Measurements from ENCODE around the gene SMCO4. TPM values are rescaled to one million over a fixed set of nuclear protein-coding genes. Genes with fewer than 3 reads are reported as not detected.

Gene SMCO4
- total RNA-seq, 2 experiments from 2014 or later: 36.1 to 44.1 TPM

DNA sequence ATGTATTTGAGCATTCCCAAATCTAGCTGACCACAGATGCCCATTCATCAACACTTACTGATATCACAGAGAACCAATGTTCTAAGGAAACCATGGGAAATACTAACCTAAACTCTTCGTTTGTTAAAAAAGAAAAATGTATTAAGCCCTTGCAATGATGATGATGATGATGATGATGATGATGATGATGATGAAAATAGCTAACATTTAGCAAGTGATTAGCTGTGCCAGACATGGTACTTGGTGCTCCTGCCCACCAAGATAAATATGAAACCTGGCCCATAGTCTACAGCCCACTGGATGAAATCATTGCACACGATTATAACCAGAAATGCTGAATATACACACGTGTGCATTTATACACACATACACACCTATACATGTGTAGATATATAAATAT, 37.5 kb downstream of the SMCO4 start:
- H3K4me3 ChIP-seq (ENCODE audit: low read depth, low read length, poor library complexity, severe bottlenecking): no peak overlapping the region
- H3K36me3 ChIP-seq (ENCODE audit: insufficient read depth, low read length): peaks cover 26% of the 10 kb centered on the region
- H3K79me2 ChIP-seq (ENCODE audit: insufficient read depth, low read depth, low read length): no peaks in the 10 kb centered on the region
- DNase-seq (ENCODE audit: low spot score): no peak
- BruUV-seq (replicated peaks): no TSS peak
- H3K4me2 ChIP-seq (ENCODE audit: low read length): no peak overlapping the region
- no peak for TF ChIP-seq EZH2phosphoT487 (IDR thresholded peaks at IDR 0.05; ENCODE audit: borderline replicate concordance, low read depth, low read length)
- TF ChIP-seq, protein P1, sequence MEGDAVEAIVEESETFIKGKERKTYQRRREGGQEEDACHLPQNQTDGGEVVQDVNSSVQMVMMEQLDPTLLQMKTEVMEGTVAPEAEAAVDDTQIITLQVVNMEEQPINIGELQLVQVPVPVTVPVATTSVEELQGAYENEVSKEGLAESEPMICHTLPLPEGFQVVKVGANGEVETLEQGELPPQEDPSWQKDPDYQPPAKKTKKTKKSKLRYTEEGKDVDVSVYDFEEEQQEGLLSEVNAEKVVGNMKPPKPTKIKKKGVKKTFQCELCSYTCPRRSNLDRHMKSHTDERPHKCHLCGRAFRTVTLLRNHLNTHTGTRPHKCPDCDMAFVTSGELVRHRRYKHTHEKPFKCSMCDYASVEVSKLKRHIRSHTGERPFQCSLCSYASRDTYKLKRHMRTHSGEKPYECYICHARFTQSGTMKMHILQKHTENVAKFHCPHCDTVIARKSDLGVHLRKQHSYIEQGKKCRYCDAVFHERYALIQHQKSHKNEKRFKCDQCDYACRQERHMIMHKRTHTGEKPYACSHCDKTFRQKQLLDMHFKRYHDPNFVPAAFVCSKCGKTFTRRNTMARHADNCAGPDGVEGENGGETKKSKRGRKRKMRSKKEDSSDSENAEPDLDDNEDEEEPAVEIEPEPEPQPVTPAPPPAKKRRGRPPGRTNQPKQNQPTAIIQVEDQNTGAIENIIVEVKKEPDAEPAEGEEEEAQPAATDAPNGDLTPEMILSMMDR (conservative IDR thresholded peaks at IDR 0.05; ENCODE audit: low read length): no peak
- intact Hi-C loops (cut with micrococcal nuclease; ENCODE audit: unreplicated experiment): no loop called here
- H3K9me2 ChIP-seq (ENCODE audit: insufficient read depth, low read length): no peaks in the 10 kb centered on the region
- H4K20me1 ChIP-seq (ENCODE audit: insufficient read depth, low read length): no peaks in the 10 kb centered on the region
- POLR2A ChIA-PET: no interaction called here
- H2AFZ ChIP-seq (ENCODE audit: low read length): no peak overlapping the region
- peaks cover 8% of the 10 kb centered on the region; the same call in 1 of the 2 replicates for H3K9me3 ChIP-seq (ENCODE audit: low read length)
- CTCF ChIA-PET (ENCODE audit: unreplicated experiment): no interaction called here
- no peaks in the 10 kb centered on the region for H3K4me1 ChIP-seq (ENCODE audit: insufficient read depth, low read length, poor library complexity, severe bottlenecking)
- H3K27ac ChIP-seq (ENCODE audit: low read depth, low read length, poor library complexity, severe bottlenecking): no peak overlapping the region

DNA sequence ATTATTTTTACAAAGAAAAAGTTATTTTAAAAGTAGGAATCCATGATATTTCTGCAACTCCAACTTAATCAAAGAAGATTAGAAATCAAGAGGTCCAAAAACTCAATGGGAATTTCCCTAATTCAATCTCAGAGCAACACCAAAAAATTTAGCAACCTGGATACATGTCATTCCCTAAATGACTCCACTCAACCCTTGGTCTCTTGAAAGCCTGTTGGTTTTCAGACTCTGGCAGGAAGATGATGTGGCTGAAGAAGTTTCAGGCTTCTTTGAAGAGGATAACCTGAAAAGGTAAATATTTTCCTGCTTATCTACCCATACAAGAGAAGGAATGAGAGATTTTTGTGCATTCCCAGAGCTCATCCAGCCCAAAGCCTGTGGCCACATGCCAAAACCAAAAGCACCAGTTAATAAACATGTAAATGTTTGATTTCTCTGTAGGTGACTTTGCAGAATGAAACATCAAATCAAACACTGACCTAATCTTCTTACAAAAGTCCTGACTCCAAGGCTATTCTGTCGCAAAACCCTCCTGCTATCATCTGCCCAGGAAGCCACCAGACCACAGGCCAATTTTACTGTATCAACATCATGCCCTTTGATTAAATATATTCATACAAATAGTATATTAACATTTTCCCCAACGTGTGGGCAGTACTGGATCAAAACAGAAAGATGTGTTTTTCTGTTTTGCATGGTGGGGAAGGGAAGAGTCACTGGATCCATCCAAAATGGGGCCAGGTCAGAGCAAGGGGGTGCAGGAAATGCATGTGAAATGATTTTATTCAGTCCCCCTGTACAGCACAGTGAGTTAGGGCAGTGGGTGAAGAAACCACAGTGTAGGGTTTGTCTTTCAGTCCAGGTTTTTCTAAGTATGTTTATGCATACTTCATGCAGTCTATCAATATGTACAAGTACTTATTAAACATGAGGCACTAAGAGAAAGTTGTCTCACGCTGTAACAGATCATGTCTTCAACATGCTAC, 38.8 kb downstream of the SMCO4 start:
- DNase-seq (ENCODE audit: low spot score): no peak
- BruUV-seq (replicated peaks): no TSS peak
- no peak overlapping the region for H3K4me2 ChIP-seq (ENCODE audit: low read length)
- peaks cover 8% of the 10 kb centered on the region; the same call in 1 of the 2 replicates for H3K9me3 ChIP-seq (ENCODE audit: low read length)
- no peak overlapping the region for H3K4me3 ChIP-seq (ENCODE audit: low read depth, low read length, poor library complexity, severe bottlenecking)
- ChIA-PET POLR2A (interaction anchor here (0.7 kb wide), 1 partner anchor 317 kb away, joined by 3 read pairs; no protein-coding TSS in a partner anchor), CTCF (ENCODE audit: unreplicated experiment) (no interaction called here)
- H3K4me1 ChIP-seq (ENCODE audit: insufficient read depth, low read length, poor library complexity, severe bottlenecking): no peaks in the 10 kb centered on the region
- no peaks in the 10 kb centered on the region for H3K79me2 ChIP-seq (ENCODE audit: insufficient read depth, low read depth, low read length)
- no peak overlapping the region for H2AFZ ChIP-seq (ENCODE audit: low read length)
- TF ChIP-seq, protein P1 (conservative IDR thresholded peaks at IDR 0.05; ENCODE audit: low read length): no peak
- TF ChIP-seq EZH2phosphoT487 (IDR thresholded peaks at IDR 0.05; ENCODE audit: borderline replicate concordance, low read depth, low read length): no peak
- H3K27ac ChIP-seq (ENCODE audit: low read depth, low read length, poor library complexity, severe bottlenecking): no peak overlapping the region
- no peaks in the 10 kb centered on the region for H3K9me2 ChIP-seq (ENCODE audit: insufficient read depth, low read length)
- intact Hi-C loops (cut with micrococcal nuclease; ENCODE audit: unreplicated experiment): no loop called here
- H3K36me3 ChIP-seq (ENCODE audit: insufficient read depth, low read length): peaks cover 26% of the 10 kb centered on the region
- no peaks in the 10 kb centered on the region for H4K20me1 ChIP-seq (ENCODE audit: insufficient read depth, low read length)

DNA sequence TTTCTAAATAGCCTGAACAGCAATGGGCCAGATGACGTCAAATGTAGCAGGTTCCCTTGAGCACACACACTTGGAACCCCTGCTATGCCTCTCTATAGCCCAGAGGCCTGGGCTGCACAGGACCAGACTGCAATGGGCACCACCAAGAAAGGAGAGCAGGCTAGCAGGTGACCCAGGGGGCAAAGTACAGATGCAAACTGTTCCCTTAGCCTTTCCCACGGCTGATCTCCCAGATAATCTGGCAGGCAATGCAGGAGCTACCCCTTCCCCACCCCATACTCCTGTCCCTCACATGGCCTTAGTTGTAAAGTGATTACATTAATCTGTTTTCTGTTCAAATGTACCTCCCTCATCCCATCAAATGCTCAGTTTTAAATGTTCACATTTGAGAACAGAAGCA, 41.3 kb downstream of the SMCO4 start:
- TF ChIP-seq EZH2phosphoT487 (IDR thresholded peaks at IDR 0.05; ENCODE audit: borderline replicate concordance, low read depth, low read length): no peak
- TF ChIP-seq, protein P1 (conservative IDR thresholded peaks at IDR 0.05; ENCODE audit: low read length): no peak

More for the DNA sequence above, 41.3 kb downstream of the SMCO4 start:
- Histone ChIP-seq H3K36me3 (ENCODE audit: insufficient read depth, low read length) (peaks cover 29% of the 10 kb centered on the region), H3K9me3 (ENCODE audit: low read length) (peaks cover 8% of the 10 kb centered on the region; the same call in 1 of the 2 replicates), H3K79me2 (ENCODE audit: insufficient read depth, low read depth, low read length) (no peaks in the 10 kb centered on the region), H3K27ac (ENCODE audit: low read depth, low read length, poor library complexity, severe bottlenecking) (no peak overlapping the region), H3K9me2 (ENCODE audit: insufficient read depth, low read length) (no peaks in the 10 kb centered on the region), H3K4me1 (ENCODE audit: insufficient read depth, low read length, poor library complexity, severe bottlenecking) (no peaks in the 10 kb centered on the region), H2AFZ (ENCODE audit: low read length) (no peak overlapping the region), H3K4me3 (ENCODE audit: low read depth, low read length, poor library complexity, severe bottlenecking) (no peak overlapping the region), H4K20me1 (ENCODE audit: insufficient read depth, low read length) (no peaks in the 10 kb centered on the region), H3K4me2 (ENCODE audit: low read length) (no peak overlapping the region)
- ChIA-PET CTCF (ENCODE audit: unreplicated experiment) (no interaction called here), POLR2A (no interaction called here)
- BruUV-seq (replicated peaks): no TSS peak
- no peak for DNase-seq (ENCODE audit: low spot score)
- intact Hi-C loops (cut with micrococcal nuclease; ENCODE audit: unreplicated experiment): no loop called here
